IMR-90 (cell line): ENCODE data around the gene TTC38. TPM values are rescaled to one million over a fixed set of nuclear protein-coding genes. Genes with fewer than 3 reads are reported as not detected.

ENCODE experiments used
- ATAC-seq: fragments of 200-7000 bp; cut with Tn5 transposase; 2 replicates; pipeline ENCODE4 v1.9.1; 2020; ENCODE audit warnings: low read depth, mild to moderate bottlenecking, moderate library complexity
- BruUV-seq: library from RNA; stranded (reverse); fragments of 400-500 nt; replicated peaks from 2 replicates; lab custom pipeline; 2021; lab: Mats Ljungman, UMichigan
- CTCF ChIA-PET: fragments of 300-600 bp; formaldehyde crosslinking; extraction: SDS; loops from one replicate; lab custom pipeline; 2021; ENCODE audit warnings: antibody characterized with exemption; lab: Yijun Ruan, JAX
- POLR2A ChIA-PET: fragments of 300-600 bp; sonication (Branson Sonifier 250); formaldehyde crosslinking; loops from one replicate; lab custom pipeline; 2022; ENCODE audit warnings: antibody characterized with exemption; ENCODE audit not compliant: unreplicated experiment; lab: Charles Lee
- DNase-seq: peaks from one replicate; pipeline ENCODE4 v3.0.0; 2013
- H2AFZ ChIP-seq: replicated peaks from 2 replicates; pipeline ENCODE3; 2013; ENCODE audit warnings: low read length, mild to moderate bottlenecking; ENCODE audit not compliant: poor library complexity
- H2AK5ac ChIP-seq: 2 replicates; pipeline ENCODE4 v1.6.1; 2013; ENCODE audit warnings: low read depth, low read length, inconsistent platforms
- H2AK9ac ChIP-seq: replicated peaks from 2 replicates; pipeline ENCODE3; 2013; ENCODE audit warnings: mild to moderate bottlenecking, low read depth, low read length, moderate library complexity; ENCODE audit not compliant: poor library complexity
- H2BK120ac ChIP-seq: 2 replicates; pipeline ENCODE4 v1.6.1; 2013; ENCODE audit warnings: low read depth, low read length, inconsistent platforms
- H2BK15ac ChIP-seq: 3 replicates; pipeline ENCODE4 v1.6.1; 2013; ENCODE audit warnings: low read depth, low read length, inconsistent platforms
- H2BK20ac ChIP-seq: 2 replicates; pipeline ENCODE4 v1.6.1; 2013; ENCODE audit warnings: low read depth, mild to moderate bottlenecking, inconsistent platforms, low read length, moderate library complexity
- H2BK5ac ChIP-seq: 2 replicates; pipeline ENCODE4 v1.6.1; 2013; ENCODE audit warnings: mild to moderate bottlenecking, low read depth, low read length, inconsistent platforms; ENCODE audit not compliant: poor library complexity, severe bottlenecking
- H3K14ac ChIP-seq: replicated peaks from 2 replicates; pipeline ENCODE4 v1.6.1; 2013; ENCODE audit warnings: low read depth, low read length, inconsistent platforms
- H3K18ac ChIP-seq: 2 replicates; pipeline ENCODE4 v1.6.1; 2013; ENCODE audit warnings: low read depth, low read length, control low read depth
- H3K23ac ChIP-seq: 2 replicates; pipeline ENCODE4 v1.6.1; 2013; ENCODE audit warnings: low read depth, low read length, inconsistent platforms
- H3K27ac ChIP-seq: 2 replicates; pipeline ENCODE4 v1.5.1; 2013; ENCODE audit warnings: mild to moderate bottlenecking, control low read depth, low read length; ENCODE audit not compliant: insufficient read depth
- H3K27me3 ChIP-seq: 2 replicates; pipeline ENCODE4 v1.6.1; 2013; ENCODE audit warnings: low read length; ENCODE audit not compliant: control insufficient read depth, insufficient read depth
- H3K36me3 ChIP-seq: 2 replicates; pipeline ENCODE4 v1.6.1; 2013; ENCODE audit warnings: low read length, mixed read lengths; ENCODE audit not compliant: control insufficient read depth, insufficient read depth
- H3K4ac ChIP-seq: 2 replicates; pipeline ENCODE4 v1.6.1; 2013; ENCODE audit warnings: low read depth, low read length, inconsistent platforms
- H3K4me1 ChIP-seq: 2 replicates; pipeline ENCODE4 v1.6.1; 2013; ENCODE audit warnings: low read length, mixed read lengths; ENCODE audit not compliant: control insufficient read depth, insufficient read depth
- H3K4me2 ChIP-seq: 2 replicates; pipeline ENCODE4 v1.6.1; 2013; ENCODE audit warnings: low read depth, mild to moderate bottlenecking, control low read depth, low read length, moderate library complexity
- H3K4me3 ChIP-seq: 2 replicates; pipeline ENCODE4 v1.5.1; 2013; ENCODE audit warnings: low read depth, mild to moderate bottlenecking, control low read depth, low read length, moderate library complexity; ENCODE audit not compliant: insufficient read depth
- H3K56ac ChIP-seq: 2 replicates; pipeline ENCODE4 v1.6.1; 2013; ENCODE audit warnings: low read length, inconsistent platforms; ENCODE audit not compliant: insufficient read depth; ENCODE audit errors: extremely low read depth
- H3K79me1 ChIP-seq, 2 experiments: 2 replicates each; pipeline ENCODE4 v1.6.1; 2013; ENCODE audit warnings: low read length in 2 of 2, inconsistent platforms in 1 of 2, low read depth in 1 of 2
- H3K9ac ChIP-seq: 2 replicates; pipeline ENCODE4 v1.6.1; 2013; ENCODE audit warnings: low read depth, low read length, control low read depth
- H3K9me1 ChIP-seq: 2 replicates; pipeline ENCODE4 v1.6.1; 2013; ENCODE audit warnings: low read length, inconsistent platforms; ENCODE audit not compliant: insufficient read depth
- H3K9me3 ChIP-seq: 2 replicates; pipeline ENCODE4 v1.6.1; 2013; ENCODE audit warnings: low read length; ENCODE audit not compliant: control insufficient read depth, insufficient read depth
- H4K20me1 ChIP-seq: 2 replicates; pipeline ENCODE4 v1.6.1; 2013; ENCODE audit warnings: low read length, inconsistent platforms; ENCODE audit not compliant: insufficient read depth
- H4K5ac ChIP-seq: 2 replicates; pipeline ENCODE4 v1.6.1; 2013; ENCODE audit warnings: mild to moderate bottlenecking, low read depth, low read length, control low read depth
- H4K8ac ChIP-seq, 2 experiments: 2 replicates each; pipeline ENCODE4 v1.6.1; 2013; ENCODE audit warnings: low read depth in 2 of 2, low read length in 2 of 2, control low read depth in 1 of 2, inconsistent platforms in 1 of 2
- H4K91ac ChIP-seq: 2 replicates; pipeline ENCODE4 v1.6.1; 2013; ENCODE audit warnings: low read depth, low read length, inconsistent platforms; ENCODE audit not compliant: insufficient read depth
- CEBPB ChIP-seq: IDR thresholded peaks from 2 replicates; pipeline ENCODE4 v1.6.1; 2012; ENCODE audit warnings: low read depth, low read length, improper control_type of control experiment
- MAFK ChIP-seq: IDR thresholded peaks from 2 replicates; pipeline ENCODE4 v1.6.1; 2012; ENCODE audit warnings: low read depth, low read length, improper control_type of control experiment
- RFX5 ChIP-seq: IDR thresholded peaks from 2 replicates; pipeline ENCODE4 v1.8.0; 2012; ENCODE audit warnings: low read depth, mild to moderate bottlenecking, low read length, moderate library complexity
- SMC3 ChIP-seq: fragments of 150-350 bp; IDR thresholded peaks from 2 replicates; pipeline ENCODE4 v1.6.1; 2016; ENCODE audit warnings: low read depth, mild to moderate bottlenecking, antibody characterized with exemption, low read length, moderate library complexity
- WGBS, 2 experiments: methylation state at CpG; one replicate each; pipeline versions ENCODE4 v1.1.5 to v1.1.7; 2013; ENCODE audit warnings: missing lambda C conversion rate in 2 of 2; ENCODE audit not compliant: insufficient read length in 1 of 2; ENCODE audit errors: extremely low coverage in 2 of 2; 5-methylcytosine and 5-hydroxymethylcytosine counted together
- dilution Hi-C: fragments of 300-500 bp; cut with HindIII; formaldehyde crosslinking; loops from one replicate; pipeline ENCODE4 v1.14.3; 2018; ENCODE audit warnings: low sequenced_read_pairs; ENCODE audit not compliant: unreplicated experiment
- in situ Hi-C: fragments of 300-500 bp; cut with MboI; formaldehyde crosslinking; loops from 3 replicates; pipeline ENCODE4 v1.14.3; 2019; ENCODE audit warnings: low sequenced_read_pairs, inconsistent platforms, mixed read lengths
- intact Hi-C: fragments of 100-400 bp; cut with micrococcal nuclease; formaldehyde crosslinking; loops from 2 replicates; pipeline ENCODE4 v1.10.0; 2022
- polyA plus RNA-seq, 3 experiments: library from polyadenylated mRNA; depleted of rRNA; stranded (reverse); fragments of >200 nt; gene quantifications; 2 replicates each; pipeline ENCODE4 v1.2.3, GENCODE V29; 2012; ENCODE audit warnings: low replicate concordance in 1 of 3
- total RNA-seq: library from RNA; depleted of rRNA; stranded (reverse); fragments of >200 nt; gene quantifications from 2 replicates; pipeline ENCODE4 v1.2.3, GENCODE V29; 2012

Gene TTC38
- total and polyA plus RNA-seq, 2 of the 4 experiments (the other 2 are of a cell fraction), result 43.6 to 52.3 TPM

DNA sequence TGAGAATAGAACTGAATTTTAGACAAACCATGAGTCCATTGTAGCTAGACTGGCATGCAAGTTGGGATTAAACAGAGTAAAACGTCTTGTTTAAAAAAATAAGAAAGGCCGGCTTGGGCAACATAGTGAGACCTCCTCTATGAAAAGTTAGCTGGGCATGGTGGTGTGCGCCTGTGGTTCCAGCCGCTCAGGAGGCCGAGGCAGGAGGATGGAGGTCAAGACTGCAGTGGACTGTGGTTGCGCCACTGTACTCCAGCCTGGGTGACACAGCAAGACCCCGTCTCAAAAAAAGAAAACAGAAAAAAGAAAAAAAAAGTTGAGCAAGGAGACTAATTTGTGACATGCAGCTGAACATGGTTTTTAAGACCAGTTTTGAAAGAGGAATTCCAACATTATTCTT is 41.2 kb upstream of the TTC38 start:
- H3K23ac ChIP-seq, result no peak overlapping the region
- no peaks in the 10 kb centered on the region for H3K9me3 ChIP-seq
- no peak overlapping the region for H2AK5ac ChIP-seq
- H3K4me3 ChIP-seq, result no peak overlapping the region
- peaks cover 15% of the 10 kb centered on the region for H3K9me1 ChIP-seq
- H3K4me2 ChIP-seq, result no peak overlapping the region
- no peaks in the 10 kb centered on the region for H4K20me1 ChIP-seq
- WGBS, 2 experiments, result 90% methylated on average over 2 of the region's 7 CpGs; no CpG with 5 or more reads in 1 of the 2 experiments
- in situ Hi-C loops (no loop called here), dilution Hi-C loops (no loop called here), intact Hi-C loops (no loop called here)
- H3K4me1 ChIP-seq, result 0 out of 2 replicates have a peak, but pooled peaks cover 2% of the 10 kb centered on the region
- no peak overlapping the region for H3K56ac ChIP-seq
- no peak overlapping the region for H2AK9ac ChIP-seq
- no TSS peak for BruUV-seq
- no peak overlapping the region for H2BK5ac ChIP-seq
- peaks cover 6% of the 10 kb centered on the region; the same call in 1 of the 2 replicates for H3K36me3 ChIP-seq
- no peaks in the 10 kb centered on the region for H3K27me3 ChIP-seq
- TF ChIP-seq SMC3 (no peak), RFX5 (no peak), CEBPB (no peak), MAFK (no peak)
- H4K91ac ChIP-seq, result no peak overlapping the region
- no peak overlapping the region for H3K4ac ChIP-seq
- H4K8ac ChIP-seq, result no peak overlapping the region
- H2BK15ac ChIP-seq, result no peak overlapping the region
- no peak overlapping the region for H3K18ac ChIP-seq
- H4K5ac ChIP-seq, result no peak overlapping the region
- ChIA-PET POLR2A (no interaction called here), CTCF (no interaction called here)
- H3K14ac ChIP-seq, result no peak overlapping the region
- ATAC-seq (no peak), DNase-seq (no peak)
- no peak overlapping the region for H2AFZ ChIP-seq
- H3K79me1 ChIP-seq, result no peaks in the 10 kb centered on the region
- no peak overlapping the region for H2BK20ac ChIP-seq
- H3K27ac ChIP-seq, result no peak overlapping the region
- no peak overlapping the region for H3K9ac ChIP-seq
- H2BK120ac ChIP-seq, result no peak overlapping the region
